IPS-NIHi11 (cell line): ENCODE data around the gene TTLL4.

Experiments used
- DNase-seq: peaks from one replicate; pipeline ENCODE4 v3.0.0; 2012; ENCODE audit warnings: mixed read lengths, low spot score

TTLL4 gene

GRCh38 chr2:218786133-218786532, 75.5 kb downstream of the TTLL4 start:
- DNase-seq, result no peak

DNA sequence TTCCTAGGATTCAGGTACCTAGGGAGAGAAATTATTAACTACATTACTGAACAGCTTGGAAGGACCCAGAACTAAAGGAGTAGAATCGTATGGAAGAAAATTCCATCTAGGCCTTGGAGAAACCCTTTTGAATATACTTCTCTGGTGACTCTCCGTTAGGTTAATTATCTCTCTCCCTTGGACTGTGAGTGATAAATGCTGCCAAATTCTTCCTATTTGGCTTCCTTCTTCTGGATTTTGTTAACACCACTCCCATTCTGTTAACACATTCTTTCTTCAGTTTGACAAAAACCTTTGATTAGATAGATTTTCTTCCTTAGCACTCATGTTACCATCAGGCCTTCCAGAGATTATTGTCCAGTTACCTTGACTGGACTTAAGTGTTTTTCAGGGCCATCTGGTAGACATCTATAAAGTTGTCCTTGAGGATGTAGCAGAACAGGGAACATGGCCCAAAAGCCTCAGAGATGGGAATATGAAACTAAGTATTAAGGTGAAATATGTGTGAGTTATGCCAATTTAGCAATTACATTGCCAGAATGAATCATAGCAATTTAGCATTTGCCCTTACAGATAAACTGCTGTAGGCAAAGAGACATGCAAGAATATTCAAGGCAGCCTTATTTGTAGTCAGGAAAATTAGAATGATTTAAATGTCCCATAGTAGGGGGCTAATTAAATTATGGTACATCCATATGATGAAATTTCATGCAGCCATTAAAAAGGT, 78.1 kb downstream of the TTLL4 start:
- no peak for DNase-seq

DNA sequence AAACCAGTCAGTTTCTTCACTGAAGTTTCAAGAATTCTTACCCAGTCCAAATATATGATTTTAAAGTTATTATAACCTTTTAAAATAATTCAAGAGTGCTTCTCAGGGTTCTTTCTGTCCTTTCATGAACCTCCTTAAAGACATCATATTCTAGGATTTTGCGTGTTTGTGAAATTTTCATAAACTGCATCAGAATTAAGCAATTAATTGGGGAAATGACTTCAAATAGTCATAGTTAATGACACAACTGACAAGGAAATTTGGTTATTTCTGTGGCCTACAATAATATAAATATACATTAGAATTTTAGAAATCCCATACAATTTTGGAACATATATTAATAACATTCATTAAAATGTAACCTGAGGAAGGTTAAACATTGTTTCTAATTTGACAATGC, 81.8 kb downstream of the TTLL4 start:
- DNase-seq, result no peak

DNA sequence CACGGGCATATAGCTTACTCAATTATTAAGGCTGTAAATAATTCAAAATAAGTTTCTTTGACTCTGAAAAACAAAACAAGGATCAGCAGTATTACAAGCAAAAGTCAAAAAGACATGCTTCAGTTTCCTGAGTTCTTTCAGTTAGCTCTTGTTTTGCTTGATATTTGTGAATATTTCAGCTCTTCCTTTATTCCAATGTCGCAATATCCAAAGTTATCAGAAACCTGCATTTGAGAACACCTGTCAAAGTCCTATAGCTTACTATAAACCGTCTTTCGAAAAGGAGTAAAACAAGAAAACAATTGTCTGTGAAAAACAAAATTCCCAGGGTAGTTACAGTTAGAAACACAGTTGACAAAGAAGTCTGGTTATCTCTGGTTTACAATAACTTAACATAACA, 86.1 kb downstream of the TTLL4 start:
- no peak for DNase-seq

DNA sequence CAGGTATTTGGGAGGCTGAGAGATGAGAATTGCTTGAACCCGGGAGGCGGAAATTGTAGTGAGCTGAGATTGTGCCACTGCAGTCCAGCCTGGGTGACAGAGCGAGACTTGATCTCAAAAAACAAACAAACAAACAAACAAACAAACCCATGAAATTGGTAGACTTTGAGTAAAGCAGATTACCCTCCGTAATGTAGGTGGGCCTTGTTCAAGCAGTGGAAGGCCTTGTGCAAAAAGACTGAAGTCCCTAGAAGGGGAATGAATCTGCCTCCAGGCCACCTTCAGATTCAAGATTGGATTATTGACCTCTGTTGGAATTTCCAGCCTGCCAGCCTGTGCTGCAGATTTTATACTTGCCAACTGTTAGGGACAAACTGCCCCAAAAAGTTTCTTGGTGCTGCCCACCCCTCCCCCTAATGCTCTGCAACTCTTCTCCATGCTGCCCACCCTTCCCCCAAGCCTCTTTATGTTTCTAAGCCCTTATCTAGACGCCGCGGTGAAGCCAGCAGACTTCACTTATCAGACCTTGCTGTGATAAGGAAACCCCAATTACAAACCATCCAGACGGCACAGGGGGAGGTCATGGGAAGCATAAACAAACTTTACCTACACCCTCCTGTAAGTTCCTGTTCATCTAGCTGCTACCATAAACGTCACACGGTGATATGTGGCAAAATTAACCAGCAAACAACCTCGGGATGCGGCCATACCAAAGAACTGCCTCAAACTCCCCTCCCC, 88.3 kb downstream of the TTLL4 start:
- DNase-seq, result no peak

DNA sequence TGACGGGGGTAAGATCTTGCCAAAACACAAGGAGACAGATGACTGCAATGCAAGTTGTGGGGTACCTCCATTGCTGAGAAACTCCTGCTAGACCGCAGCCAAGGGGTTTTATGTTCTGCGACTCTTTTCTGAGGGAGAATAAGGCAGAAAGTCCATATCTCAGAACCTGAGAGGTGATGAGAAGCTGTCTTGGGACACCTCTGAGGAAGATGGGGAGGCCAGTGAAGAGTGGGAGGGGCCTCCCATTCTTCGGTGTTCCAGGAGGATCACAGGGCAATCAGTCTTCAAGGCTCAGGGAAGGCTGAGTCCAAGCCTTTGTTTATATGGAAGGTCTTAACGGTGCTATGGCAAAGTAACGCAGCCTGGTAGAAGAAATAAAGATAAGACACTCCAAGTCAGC, 89.4 kb downstream of the TTLL4 start:
- no peak for DNase-seq

DNA sequence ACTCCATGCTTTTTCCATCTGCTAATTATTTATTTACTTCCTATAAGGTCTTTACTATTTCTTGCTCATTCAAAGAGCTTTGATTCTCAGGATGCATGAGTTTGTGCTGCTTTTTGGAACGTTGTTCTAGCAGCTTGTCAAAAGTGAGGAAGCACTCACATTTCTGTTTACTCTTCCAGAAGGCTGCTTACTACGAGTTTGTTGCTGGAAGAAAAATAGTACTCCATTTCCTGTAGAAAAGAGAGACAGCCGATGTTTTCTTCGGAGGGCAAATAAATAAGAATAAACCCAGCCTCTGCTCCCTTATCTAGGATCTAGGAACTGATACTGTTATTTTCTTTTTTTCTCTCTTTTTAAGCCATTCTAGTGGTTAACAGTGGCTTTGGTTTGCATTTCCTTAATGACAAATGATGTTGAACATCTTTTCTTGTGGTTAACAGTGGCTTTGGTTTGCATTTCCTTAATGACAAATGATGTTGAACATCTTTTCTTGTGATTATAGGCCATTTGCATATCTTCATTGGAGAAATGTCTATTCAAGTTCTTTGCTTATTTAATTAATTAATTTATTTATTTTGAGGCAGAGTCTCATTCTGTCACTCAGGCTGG, 91.9 kb downstream of the TTLL4 start:
- no peak for DNase-seq

DNA sequence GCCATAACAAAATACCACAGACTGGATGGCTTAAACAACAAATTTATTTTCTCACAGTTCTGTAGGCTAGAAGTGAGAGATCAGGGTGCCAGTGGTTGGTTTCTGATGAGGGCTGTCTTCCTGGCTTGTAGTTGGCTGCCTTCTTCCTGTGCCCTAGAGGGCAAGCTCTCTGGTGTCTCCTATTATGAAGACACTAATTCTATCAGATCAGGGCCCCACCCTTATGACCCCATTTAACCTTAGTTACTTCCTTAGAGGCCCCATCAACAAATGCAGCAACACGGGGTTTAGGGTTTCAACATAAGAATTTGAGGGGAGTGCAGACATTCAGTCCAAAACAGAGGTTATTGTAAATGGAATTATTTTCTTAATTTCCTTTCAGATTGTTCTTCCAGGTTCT, 94.2 kb downstream of the TTLL4 start:
- DNase-seq, result no peak
